SK-N-SH treated with all-trans-retinoic acid at 6 μM for 48 hours (cell line): ENCODE data around the gene PRPF19.

ENCODE experiments used
- ATAC-seq: fragments of 200-7000 bp; cut with Tn5 transposase; 3 replicates; pipeline ENCODE4 v1.9.1; 2020; ENCODE audit warnings: mild to moderate bottlenecking, moderate library complexity
- BACH2 ChIP-seq: fragments of 250-450 bp; sonication (Bioruptor Pico); IDR thresholded peaks from 2 replicates; pipeline ENCODE4 v1.9.0; 2021; ENCODE audit warnings: mild to moderate bottlenecking, borderline replicate concordance
- CSDC2 ChIP-seq: fragments of 250-450 bp; sonication (Bioruptor Pico); IDR thresholded peaks from 2 replicates; pipeline ENCODE4 v1.5.0; 2020; ENCODE audit warnings: mild to moderate bottlenecking, moderate library complexity
- ESRRG ChIP-seq: fragments of 250-450 bp; sonication (Bioruptor Pico); IDR thresholded peaks from 2 replicates; pipeline ENCODE4 v1.6.1; 2021; ENCODE audit warnings: mild to moderate bottlenecking
- GLIS3 ChIP-seq: fragments of 250-450 bp; sonication (Bioruptor Pico); IDR thresholded peaks from 2 replicates; pipeline ENCODE4 v1.5.0; 2020; ENCODE audit warnings: mild to moderate bottlenecking, moderate library complexity
- ISL1 ChIP-seq: fragments of 250-450 bp; sonication (Bioruptor Pico); IDR thresholded peaks from 2 replicates; pipeline ENCODE4 v2.1.2; 2022; ENCODE audit warnings: mild to moderate bottlenecking, moderate library complexity
- OSR1 ChIP-seq: fragments of 250-450 bp; sonication (Bioruptor Pico); IDR thresholded peaks from 2 replicates; pipeline ENCODE4 v1.8.0; 2022; ENCODE audit warnings: moderate library complexity, mild to moderate bottlenecking, inconsistent platforms
- PPARA ChIP-seq: fragments of 250-450 bp; sonication (Bioruptor Pico); IDR thresholded peaks from 2 replicates; pipeline ENCODE4 v1.5.0; 2020; ENCODE audit warnings: mild to moderate bottlenecking, borderline replicate concordance
- RARB ChIP-seq: fragments of 250-450 bp; sonication (Bioruptor Pico); IDR thresholded peaks from 2 replicates; pipeline ENCODE4 v1.8.0; 2021; ENCODE audit warnings: mild to moderate bottlenecking, moderate library complexity
- SNAI2 ChIP-seq: fragments of 250-450 bp; sonication (Bioruptor Pico); IDR thresholded peaks from 2 replicates; pipeline ENCODE4 v1.5.0; 2020; ENCODE audit warnings: mild to moderate bottlenecking, moderate library complexity
- TCF4 ChIP-seq: fragments of 250-450 bp; sonication (Bioruptor Pico); IDR thresholded peaks from 2 replicates; pipeline ENCODE4 v1.8.0; 2021; ENCODE audit warnings: mild to moderate bottlenecking, moderate library complexity, borderline replicate concordance
- TOX ChIP-seq: fragments of 250-450 bp; sonication (Bioruptor Pico); IDR thresholded peaks from 2 replicates; pipeline ENCODE4 v1.8.0; 2021; ENCODE audit warnings: mild to moderate bottlenecking, moderate library complexity, borderline replicate concordance
- ZC3H10 ChIP-seq: fragments of 250-450 bp; sonication (Bioruptor Pico); IDR thresholded peaks from 2 replicates; pipeline ENCODE4 v1.5.1; 2021; ENCODE audit warnings: mild to moderate bottlenecking, moderate library complexity
- ZFP30 ChIP-seq: fragments of 450-650 bp; formaldehyde crosslinking; IDR thresholded peaks from 2 replicates; pipeline ENCODE4 v1.5.0; 2022; ENCODE audit warnings: mild to moderate bottlenecking, moderate library complexity
- ZNF565 ChIP-seq: fragments of 450-650 bp; formaldehyde crosslinking; conservative IDR thresholded peaks from 2 replicates; pipeline ENCODE4 v1.5.0; 2020; ENCODE audit warnings: low read depth, mild to moderate bottlenecking, moderate library complexity
- ZNF8 ChIP-seq: fragments of 450-650 bp; formaldehyde crosslinking; IDR thresholded peaks from 2 replicates; pipeline ENCODE4 v1.5.0; 2020; ENCODE audit warnings: mild to moderate bottlenecking, moderate library complexity
- TF ChIP-seq, protein P1 (sequence below): fragments of 250-450 bp; sonication (Bioruptor Pico); IDR thresholded peaks from 2 replicates; pipeline ENCODE4 v1.5.1; 2020; ENCODE audit warnings: low read depth, mild to moderate bottlenecking, moderate library complexity
- TF ChIP-seq, protein P2 (sequence below): fragments of 250-450 bp; sonication (Bioruptor Pico); IDR thresholded peaks from 2 replicates; pipeline ENCODE4 v1.8.0; 2021; ENCODE audit warnings: low read depth, mild to moderate bottlenecking, moderate library complexity, borderline replicate concordance
- TF ChIP-seq, protein P3 (sequence below): fragments of 250-450 bp; sonication (Bioruptor Pico); IDR thresholded peaks from 2 replicates; pipeline ENCODE4 v1.5.1; 2021; ENCODE audit warnings: mild to moderate bottlenecking, moderate library complexity
- TF ChIP-seq, protein P4 (sequence below): fragments of 250-450 bp; sonication (Bioruptor Pico); IDR thresholded peaks from 2 replicates; pipeline ENCODE4 v1.8.0; 2020; ENCODE audit warnings: mild to moderate bottlenecking, moderate library complexity, borderline replicate concordance

Gene PRPF19

DNA sequence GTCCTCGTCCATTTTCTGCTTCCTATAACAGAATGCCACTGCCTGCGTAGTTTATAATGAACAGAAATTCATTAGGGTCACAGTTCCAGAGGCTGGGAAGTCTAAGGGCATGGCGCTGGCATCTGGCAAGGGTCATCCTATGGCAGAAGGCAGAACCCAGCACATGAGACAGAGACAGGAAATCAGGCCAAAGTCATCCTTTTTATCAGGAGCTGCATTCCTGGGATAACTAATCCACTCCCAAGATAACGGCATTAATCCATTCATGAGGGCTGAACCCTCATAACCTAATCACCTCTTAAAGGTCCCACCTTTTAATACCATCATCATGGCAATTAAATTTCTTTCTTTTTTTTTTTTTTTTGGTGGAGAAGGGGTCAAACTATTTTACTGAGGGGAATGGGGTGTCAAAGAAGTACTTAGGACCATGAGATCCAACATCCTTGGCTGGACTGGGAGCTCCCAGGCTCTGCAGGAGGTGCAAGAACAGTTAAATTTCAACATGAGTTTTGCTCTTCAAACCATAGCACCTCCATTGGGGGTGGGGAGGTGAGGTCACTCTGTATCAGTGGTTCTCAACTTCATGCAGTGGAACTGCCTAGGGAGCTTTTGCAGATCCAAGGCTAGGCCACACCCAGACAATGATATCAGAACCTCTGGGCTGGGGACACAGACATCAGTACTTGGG is 12.0 kb upstream of the PRPF19 start:
- ATAC-seq, result no peak
- TF ChIP-seq, protein P1, sequence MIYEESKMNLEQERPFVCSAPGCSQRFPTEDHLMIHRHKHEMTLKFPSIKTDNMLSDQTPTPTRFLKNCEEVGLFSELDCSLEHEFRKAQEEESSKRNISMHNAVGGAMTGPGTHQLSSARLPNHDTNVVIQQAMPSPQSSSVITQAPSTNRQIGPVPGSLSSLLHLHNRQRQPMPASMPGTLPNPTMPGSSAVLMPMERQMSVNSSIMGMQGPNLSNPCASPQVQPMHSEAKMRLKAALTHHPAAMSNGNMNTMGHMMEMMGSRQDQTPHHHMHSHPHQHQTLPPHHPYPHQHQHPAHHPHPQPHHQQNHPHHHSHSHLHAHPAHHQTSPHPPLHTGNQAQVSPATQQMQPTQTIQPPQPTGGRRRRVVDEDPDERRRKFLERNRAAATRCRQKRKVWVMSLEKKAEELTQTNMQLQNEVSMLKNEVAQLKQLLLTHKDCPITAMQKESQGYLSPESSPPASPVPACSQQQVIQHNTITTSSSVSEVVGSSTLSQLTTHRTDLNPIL (CRISPR knock-in tag), result no peak
- no peak for TF ChIP-seq BACH2 (CRISPR knock-in tag)
- TF ChIP-seq SNAI2 (CRISPR knock-in tag), result no peak
- no peak for TF ChIP-seq GLIS3
- TF ChIP-seq, protein P2, sequence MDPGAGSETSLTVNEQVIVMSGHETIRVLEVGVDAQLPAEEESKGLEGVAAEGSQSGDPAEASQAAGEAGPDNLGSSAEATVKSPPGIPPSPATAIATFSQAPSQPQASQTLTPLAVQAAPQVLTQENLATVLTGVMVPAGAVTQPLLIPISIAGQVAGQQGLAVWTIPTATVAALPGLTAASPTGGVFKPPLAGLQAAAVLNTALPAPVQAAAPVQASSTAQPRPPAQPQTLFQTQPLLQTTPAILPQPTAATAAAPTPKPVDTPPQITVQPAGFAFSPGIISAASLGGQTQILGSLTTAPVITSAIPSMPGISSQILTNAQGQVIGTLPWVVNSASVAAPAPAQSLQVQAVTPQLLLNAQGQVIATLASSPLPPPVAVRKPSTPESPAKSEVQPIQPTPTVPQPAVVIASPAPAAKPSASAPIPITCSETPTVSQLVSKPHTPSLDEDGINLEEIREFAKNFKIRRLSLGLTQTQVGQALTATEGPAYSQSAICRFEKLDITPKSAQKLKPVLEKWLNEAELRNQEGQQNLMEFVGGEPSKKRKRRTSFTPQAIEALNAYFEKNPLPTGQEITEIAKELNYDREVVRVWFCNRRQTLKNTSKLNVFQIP (CRISPR knock-in tag), result no peak
- no peak for TF ChIP-seq ZC3H10 (CRISPR knock-in tag)
- no peak for TF ChIP-seq CSDC2 (CRISPR knock-in tag)
- TF ChIP-seq ZNF565 (CRISPR knock-in tag), result no peak
- no peak for TF ChIP-seq ISL1 (CRISPR knock-in tag)
- no peak for TF ChIP-seq ESRRG (CRISPR knock-in tag)

DNA sequence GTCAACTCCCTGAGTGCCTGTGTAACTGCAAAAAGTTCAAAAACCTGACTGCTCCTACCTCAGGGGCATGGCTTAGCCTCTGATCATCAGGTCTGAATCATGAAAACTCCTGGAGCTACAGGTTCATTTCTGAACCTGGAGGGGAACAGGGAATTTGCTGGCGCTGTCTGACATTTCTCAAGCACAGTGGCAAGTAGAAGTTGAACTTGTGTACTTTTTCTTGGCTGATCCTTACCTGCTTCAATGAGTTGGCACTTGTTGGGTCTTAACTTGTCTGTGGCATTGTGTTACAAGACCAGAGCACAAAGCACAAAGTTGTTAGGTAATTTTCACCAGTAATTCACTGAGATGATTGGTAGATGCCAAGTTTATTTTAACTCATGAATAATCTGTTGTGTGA is 10.9 kb upstream of the PRPF19 start:
- no peak for TF ChIP-seq TCF4 (CRISPR knock-in tag)
- no peak for TF ChIP-seq ZC3H10 (CRISPR knock-in tag)
- TF ChIP-seq ZNF565 (CRISPR knock-in tag), result no peak
- no peak for TF ChIP-seq ESRRG (CRISPR knock-in tag)
- TF ChIP-seq RARB (CRISPR knock-in tag), result no peak
- TF ChIP-seq, protein P3, sequence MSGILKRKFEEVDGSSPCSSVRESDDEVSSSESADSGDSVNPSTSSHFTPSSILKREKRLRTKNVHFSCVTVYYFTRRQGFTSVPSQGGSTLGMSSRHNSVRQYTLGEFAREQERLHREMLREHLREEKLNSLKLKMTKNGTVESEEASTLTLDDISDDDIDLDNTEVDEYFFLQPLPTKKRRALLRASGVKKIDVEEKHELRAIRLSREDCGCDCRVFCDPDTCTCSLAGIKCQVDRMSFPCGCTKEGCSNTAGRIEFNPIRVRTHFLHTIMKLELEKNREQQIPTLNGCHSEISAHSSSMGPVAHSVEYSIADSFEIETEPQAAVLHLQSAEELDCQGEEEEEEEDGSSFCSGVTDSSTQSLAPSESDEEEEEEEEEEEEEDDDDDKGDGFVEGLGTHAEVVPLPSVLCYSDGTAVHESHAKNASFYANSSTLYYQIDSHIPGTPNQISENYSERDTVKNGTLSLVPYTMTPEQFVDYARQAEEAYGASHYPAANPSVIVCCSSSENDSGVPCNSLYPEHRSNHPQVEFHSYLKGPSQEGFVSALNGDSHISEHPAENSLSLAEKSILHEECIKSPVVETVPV (CRISPR knock-in tag), result no peak
- TF ChIP-seq PPARA (CRISPR knock-in tag), result no peak
- no peak for TF ChIP-seq TOX (CRISPR knock-in tag)
- TF ChIP-seq, protein P1 (CRISPR knock-in tag), result no peak
- TF ChIP-seq, protein P2 (CRISPR knock-in tag), result no peak
- no peak for TF ChIP-seq OSR1
- no peak for TF ChIP-seq BACH2 (CRISPR knock-in tag)
- TF ChIP-seq ZNF8 (CRISPR knock-in tag), result no peak
- ATAC-seq, result no peak

DNA sequence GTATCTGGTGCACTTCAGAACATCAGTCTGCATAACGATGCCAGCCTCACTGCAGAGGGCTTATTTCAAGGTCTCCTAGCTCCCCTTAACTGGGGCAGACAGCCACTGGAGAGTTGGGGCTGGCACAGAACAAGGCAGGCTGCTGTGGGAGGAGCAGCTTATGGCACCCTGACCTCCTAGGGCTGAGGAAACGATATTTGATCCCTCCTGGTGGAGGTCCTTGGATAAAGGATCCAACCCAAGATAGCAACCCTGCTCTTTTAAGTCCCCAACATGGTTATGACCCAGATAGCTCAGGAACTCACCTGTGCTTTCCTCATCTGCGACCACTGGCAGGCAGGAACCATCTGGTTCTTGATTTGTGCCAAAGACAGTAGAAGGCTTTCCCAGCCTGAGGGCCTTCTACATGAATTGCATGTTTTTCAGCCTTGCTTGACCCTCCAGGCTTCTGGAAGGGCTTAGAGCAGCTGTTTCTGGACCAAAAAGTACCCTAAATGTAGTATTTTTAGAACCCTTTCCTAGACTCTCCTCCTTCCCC is 10.4 kb upstream of the PRPF19 start:
- no peak for ATAC-seq
- TF ChIP-seq, protein P4, sequence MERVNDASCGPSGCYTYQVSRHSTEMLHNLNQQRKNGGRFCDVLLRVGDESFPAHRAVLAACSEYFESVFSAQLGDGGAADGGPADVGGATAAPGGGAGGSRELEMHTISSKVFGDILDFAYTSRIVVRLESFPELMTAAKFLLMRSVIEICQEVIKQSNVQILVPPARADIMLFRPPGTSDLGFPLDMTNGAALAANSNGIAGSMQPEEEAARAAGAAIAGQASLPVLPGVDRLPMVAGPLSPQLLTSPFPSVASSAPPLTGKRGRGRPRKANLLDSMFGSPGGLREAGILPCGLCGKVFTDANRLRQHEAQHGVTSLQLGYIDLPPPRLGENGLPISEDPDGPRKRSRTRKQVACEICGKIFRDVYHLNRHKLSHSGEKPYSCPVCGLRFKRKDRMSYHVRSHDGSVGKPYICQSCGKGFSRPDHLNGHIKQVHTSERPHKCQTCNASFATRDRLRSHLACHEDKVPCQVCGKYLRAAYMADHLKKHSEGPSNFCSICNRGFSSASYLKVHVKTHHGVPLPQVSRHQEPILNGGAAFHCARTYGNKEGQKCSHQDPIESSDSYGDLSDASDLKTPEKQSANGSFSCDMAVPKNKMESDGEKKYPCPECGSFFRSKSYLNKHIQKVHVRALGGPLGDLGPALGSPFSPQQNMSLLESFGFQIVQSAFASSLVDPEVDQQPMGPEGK (CRISPR knock-in tag), result no peak
- TF ChIP-seq RARB (CRISPR knock-in tag) (no peak), OSR1 (no peak), TOX (CRISPR knock-in tag) (no peak), CSDC2 (CRISPR knock-in tag) (no peak), ZFP30 (no peak), ZNF565 (CRISPR knock-in tag) (no peak), SNAI2 (CRISPR knock-in tag) (no peak)
- TF ChIP-seq, protein P1 (CRISPR knock-in tag), result no peak
- TF ChIP-seq, protein P3 (CRISPR knock-in tag), result no peak
- TF ChIP-seq, protein P2 (CRISPR knock-in tag), result no peak
- TF ChIP-seq, all 23 proteins: peak for 0
